ENCODE measurements around the gene GPR137.

Gene GPR137

GRCh38 chr11:64263021-64263946 lies 22.4 kb upstream of the GPR137 start:
- DNase-seq (ENCODE audit: low read depth in 3 of 3, low spot score in 1 of 3) = no peak

GRCh38 chr11:64263947-64264317 lies 21.7 kb upstream of the GPR137 start:
- no peak for DNase-seq (ENCODE audit: low read depth in 3 of 3, low spot score in 1 of 3)

DNA sequence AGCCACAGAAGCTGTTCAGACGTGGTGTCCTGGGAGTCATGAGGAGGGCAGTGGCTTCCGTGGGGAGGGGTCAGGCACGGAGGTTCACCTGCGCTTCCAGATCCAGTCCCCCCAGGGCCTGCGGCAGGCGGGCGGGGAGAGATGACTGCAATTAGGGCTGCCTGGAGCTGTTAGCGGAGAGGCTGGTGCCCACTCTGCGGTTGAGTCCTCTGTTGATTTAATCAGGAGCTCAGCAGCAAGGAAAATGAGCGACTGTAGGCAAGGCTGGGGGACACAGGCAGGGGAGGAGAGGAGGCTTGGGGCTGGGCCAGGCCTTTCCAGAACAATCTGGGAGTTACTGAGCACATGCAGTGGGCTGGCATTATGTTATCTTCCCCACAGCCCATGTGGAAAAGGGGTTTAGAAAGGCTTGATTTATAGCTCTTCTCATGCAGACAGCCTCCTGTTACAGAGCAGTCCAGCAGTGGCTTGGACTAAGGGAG lies 21.2 kb upstream of the GPR137 start:
- DNase-seq (ENCODE audit: low read depth in 3 of 3, low spot score in 1 of 3) = no peak

- no peak for DNase-seq (ENCODE audit: low read depth in 3 of 3, low spot score in 1 of 3)
These were observed 20.2 kb upstream of the GPR137 start for GRCh38 chr11:64265176-64266160.

DNA sequence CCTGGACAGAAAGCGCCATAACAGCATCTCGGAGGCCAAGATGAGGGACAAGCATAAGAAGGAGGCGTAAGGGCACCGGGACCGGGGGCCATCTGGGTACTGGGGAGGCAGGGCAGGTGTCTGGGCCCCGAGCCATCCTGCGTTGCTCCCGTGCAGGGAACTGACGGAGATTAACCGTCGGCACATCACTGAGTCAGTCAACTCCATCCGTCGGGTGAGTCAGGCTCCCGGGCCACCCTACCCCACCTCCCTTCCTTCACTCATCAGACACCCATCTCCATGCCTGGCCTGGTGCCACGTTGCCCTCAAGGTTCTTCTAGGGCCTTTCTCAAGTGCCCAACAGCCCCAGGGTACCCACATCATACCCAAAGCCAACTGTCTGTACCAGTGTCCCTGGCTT lies 19.3 kb upstream of the GPR137 start:
- no peak for DNase-seq (ENCODE audit: low read depth in 3 of 3, low spot score in 1 of 3)

GRCh38 chr11:64267207-64267945 lies 18.3 kb upstream of the GPR137 start:
- DNase-seq (ENCODE audit: low read depth in 3 of 3, low spot score in 1 of 3) = no peak

GRCh38 chr11:64268025-64268892 lies 17.4 kb upstream of the GPR137 start:
- DNase-seq (ENCODE audit: low read depth in 3 of 3, low spot score in 1 of 3) = no peak

GRCh38 chr11:64268893-64269539 lies 16.6 kb upstream of the GPR137 start:
- DNase-seq (ENCODE audit: low read depth in 3 of 3, low spot score in 1 of 3) = peak in 1 of 3 donors; percentile 35

DNA sequence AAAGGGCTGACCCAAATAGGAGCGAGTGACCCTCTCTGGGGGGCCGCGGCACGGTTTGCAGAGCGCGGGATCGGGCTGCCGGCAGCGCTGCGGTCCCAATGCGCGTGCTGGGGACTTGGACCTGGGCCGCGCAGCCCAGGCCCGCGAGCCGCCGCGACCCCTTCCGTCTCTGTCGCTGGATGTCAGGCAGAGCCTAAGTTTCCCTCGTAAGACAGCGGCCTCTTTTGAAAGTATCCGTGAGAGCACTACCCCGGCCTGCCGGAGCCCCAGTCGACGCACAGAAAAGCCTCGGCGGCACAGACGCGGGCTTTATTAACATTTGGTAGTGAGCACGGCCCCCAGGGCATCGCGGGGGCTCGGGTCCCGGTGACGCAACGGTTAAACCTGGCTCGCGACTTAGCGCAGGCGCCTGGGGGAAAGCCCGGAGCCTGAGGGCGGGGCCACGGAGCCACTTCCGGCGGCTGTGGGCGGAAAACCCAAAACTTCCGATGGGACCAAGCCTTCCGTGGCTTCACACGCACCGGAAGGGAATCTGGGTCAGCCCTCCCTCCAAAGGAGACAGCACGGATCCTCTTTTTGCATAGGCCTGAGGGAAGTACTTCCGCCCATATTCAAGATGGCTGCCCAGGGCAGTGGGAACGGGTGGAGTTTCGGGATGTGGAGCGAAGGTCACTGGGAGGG lies 16.0 kb upstream of the GPR137 start:
- DNase-seq (ENCODE audit: low read depth in 3 of 3, low spot score in 1 of 3) = peak; percentile 93 to 96 (median 95)

GRCh38 chr11:64275031-64275800 lies 10.4 kb upstream of the GPR137 start:
- no peak for DNase-seq (ENCODE audit: low read depth in 3 of 3, low spot score in 1 of 3)

GRCh38 chr11:64275841-64276240 lies 9.8 kb upstream of the GPR137 start:
- DNase-seq (ENCODE audit: low read depth in 3 of 3, low spot score in 1 of 3) = no peak

- DNase-seq (ENCODE audit: low read depth in 3 of 3, low spot score in 1 of 3) = no peak
These were observed 8.8 kb upstream of the GPR137 start for GRCh38 chr11:64276653-64277431.

- DNase-seq (ENCODE audit: low read depth in 3 of 3, low spot score in 1 of 3) = no peak
These were observed 7.0 kb upstream of the GPR137 start for GRCh38 chr11:64278576-64279190.

DNA sequence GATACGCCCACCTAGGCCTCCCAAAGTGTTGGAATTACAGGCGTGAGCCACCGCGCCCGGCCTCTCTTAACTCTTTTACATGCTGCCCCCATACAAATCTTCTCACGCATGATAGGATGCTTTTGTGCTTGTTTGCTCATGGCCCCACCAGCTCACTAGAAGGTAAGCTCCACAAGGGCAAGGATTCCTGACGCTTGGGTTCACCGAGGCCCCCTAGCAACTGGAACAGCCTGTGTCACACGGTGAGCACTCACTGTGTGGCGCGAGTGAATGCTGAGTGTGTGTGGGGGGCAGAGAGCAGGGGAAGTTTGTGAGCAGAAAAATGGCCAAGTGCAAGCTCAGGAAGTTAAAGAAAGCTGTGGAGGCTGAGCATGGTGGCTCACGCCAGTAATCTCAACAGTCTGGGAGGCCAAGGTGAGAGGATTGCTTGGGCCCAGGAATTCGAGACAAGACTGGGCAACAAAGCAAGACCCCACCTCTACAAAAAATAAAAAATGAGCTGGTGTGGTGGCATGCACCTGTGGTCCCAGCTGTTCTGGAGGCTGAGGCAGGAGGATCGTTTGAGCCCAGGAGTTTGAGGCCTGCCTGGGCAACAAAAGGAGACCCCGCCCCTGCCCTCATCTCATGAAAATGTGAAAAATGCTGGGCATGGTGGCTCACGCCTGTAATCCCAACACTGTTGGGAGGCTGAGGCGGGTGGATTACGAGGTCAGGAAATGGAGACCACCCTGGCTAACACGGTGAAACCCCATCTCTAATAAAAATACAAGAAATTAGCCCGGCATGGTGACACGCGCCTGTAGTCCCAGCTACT lies 3.5 kb upstream of the GPR137 start:
- DNase-seq (ENCODE audit: low read depth in 3 of 3, low spot score in 1 of 3) = no peak

- DNase-seq (ENCODE audit: low read depth in 3 of 3, low spot score in 1 of 3) = no peak
These were observed 2.6 kb upstream of the GPR137 start for GRCh38 chr11:64283092-64283491.

Data from stimulated activated CD4-positive, alpha-beta T cell treated with anti-CD3 and anti-CD28 coated beads, TNF-alpha, amount 100 ng/mL, for 1 hour (primary cell).